NT2/D1 (cell line): ENCODE results near the gene PDZD11.

Experiments
- SUZ12 ChIP-seq: IDR thresholded peaks from 2 replicates; pipeline ENCODE4 v1.6.1; 2011; ENCODE audit not compliant: insufficient read length, insufficient read depth; ENCODE audit errors: extremely low read depth
- YY1 ChIP-seq: IDR thresholded peaks from 2 replicates; pipeline ENCODE4 v1.6.1; 2011; ENCODE audit not compliant: insufficient read length, insufficient read depth
- ZNF274 ChIP-seq: IDR thresholded peaks from 2 replicates; pipeline ENCODE4 v1.6.1; 2011; ENCODE audit warnings: mild to moderate bottlenecking, low read depth, low read length

- no peak for TF ChIP-seq YY1
- TF ChIP-seq SUZ12, result no peak
- no peak for TF ChIP-seq ZNF274
Measured at GRCh38 chrX:70268034-70268433, 21.7 kb downstream of the PDZD11 start, which contains the start of gene ARR3.
